IMR-90 (cell line): ENCODE data around the gene TMEM63A. TPM values are rescaled to one million over a fixed set of nuclear protein-coding genes. Genes with fewer than 3 reads are reported as not detected.

Source experiments
- ATAC-seq: fragments of 200-7000 bp; cut with Tn5 transposase; 2 replicates; pipeline ENCODE4 v1.9.1; 2020; ENCODE audit warnings: low read depth, mild to moderate bottlenecking, moderate library complexity
- BruUV-seq: library from RNA; stranded (reverse); fragments of 400-500 nt; replicated peaks from 2 replicates; lab custom pipeline; 2021; lab: Mats Ljungman, UMichigan
- CTCF ChIA-PET: fragments of 300-600 bp; formaldehyde crosslinking; extraction: SDS; loops from one replicate; lab custom pipeline; 2021; ENCODE audit warnings: antibody characterized with exemption; lab: Yijun Ruan, JAX
- POLR2A ChIA-PET: fragments of 300-600 bp; sonication (Branson Sonifier 250); formaldehyde crosslinking; loops from one replicate; lab custom pipeline; 2022; ENCODE audit warnings: antibody characterized with exemption; ENCODE audit not compliant: unreplicated experiment; lab: Charles Lee
- DNase-seq: peaks from one replicate; pipeline ENCODE4 v3.0.0; 2013
- H2AFZ ChIP-seq: replicated peaks from 2 replicates; pipeline ENCODE3; 2013; ENCODE audit warnings: low read length, mild to moderate bottlenecking; ENCODE audit not compliant: poor library complexity
- H2AK5ac ChIP-seq: 2 replicates; pipeline ENCODE4 v1.6.1; 2013; ENCODE audit warnings: low read depth, low read length, inconsistent platforms
- H2AK9ac ChIP-seq: replicated peaks from 2 replicates; pipeline ENCODE3; 2013; ENCODE audit warnings: mild to moderate bottlenecking, low read depth, low read length, moderate library complexity; ENCODE audit not compliant: poor library complexity
- H2BK120ac ChIP-seq: 2 replicates; pipeline ENCODE4 v1.6.1; 2013; ENCODE audit warnings: low read depth, low read length, inconsistent platforms
- H2BK15ac ChIP-seq: 3 replicates; pipeline ENCODE4 v1.6.1; 2013; ENCODE audit warnings: low read depth, low read length, inconsistent platforms
- H2BK20ac ChIP-seq: 2 replicates; pipeline ENCODE4 v1.6.1; 2013; ENCODE audit warnings: low read depth, mild to moderate bottlenecking, inconsistent platforms, low read length, moderate library complexity
- H2BK5ac ChIP-seq: 2 replicates; pipeline ENCODE4 v1.6.1; 2013; ENCODE audit warnings: mild to moderate bottlenecking, low read depth, low read length, inconsistent platforms; ENCODE audit not compliant: poor library complexity, severe bottlenecking
- H3K14ac ChIP-seq: replicated peaks from 2 replicates; pipeline ENCODE4 v1.6.1; 2013; ENCODE audit warnings: low read depth, low read length, inconsistent platforms
- H3K18ac ChIP-seq: 2 replicates; pipeline ENCODE4 v1.6.1; 2013; ENCODE audit warnings: low read depth, low read length, control low read depth
- H3K23ac ChIP-seq: 2 replicates; pipeline ENCODE4 v1.6.1; 2013; ENCODE audit warnings: low read depth, low read length, inconsistent platforms
- H3K27ac ChIP-seq: 2 replicates; pipeline ENCODE4 v1.5.1; 2013; ENCODE audit warnings: mild to moderate bottlenecking, control low read depth, low read length; ENCODE audit not compliant: insufficient read depth
- H3K27me3 ChIP-seq: 2 replicates; pipeline ENCODE4 v1.6.1; 2013; ENCODE audit warnings: low read length; ENCODE audit not compliant: control insufficient read depth, insufficient read depth
- H3K36me3 ChIP-seq: 2 replicates; pipeline ENCODE4 v1.6.1; 2013; ENCODE audit warnings: low read length, mixed read lengths; ENCODE audit not compliant: control insufficient read depth, insufficient read depth
- H3K4ac ChIP-seq: 2 replicates; pipeline ENCODE4 v1.6.1; 2013; ENCODE audit warnings: low read depth, low read length, inconsistent platforms
- H3K4me1 ChIP-seq: 2 replicates; pipeline ENCODE4 v1.6.1; 2013; ENCODE audit warnings: low read length, mixed read lengths; ENCODE audit not compliant: control insufficient read depth, insufficient read depth
- H3K4me2 ChIP-seq: 2 replicates; pipeline ENCODE4 v1.6.1; 2013; ENCODE audit warnings: low read depth, mild to moderate bottlenecking, control low read depth, low read length, moderate library complexity
- H3K4me3 ChIP-seq: 2 replicates; pipeline ENCODE4 v1.5.1; 2013; ENCODE audit warnings: low read depth, mild to moderate bottlenecking, control low read depth, low read length, moderate library complexity; ENCODE audit not compliant: insufficient read depth
- H3K56ac ChIP-seq: 2 replicates; pipeline ENCODE4 v1.6.1; 2013; ENCODE audit warnings: low read length, inconsistent platforms; ENCODE audit not compliant: insufficient read depth; ENCODE audit errors: extremely low read depth
- H3K79me1 ChIP-seq, 2 experiments: 2 replicates each; pipeline ENCODE4 v1.6.1; 2013; ENCODE audit warnings: low read length in 2 of 2, inconsistent platforms in 1 of 2, low read depth in 1 of 2
- H3K9ac ChIP-seq: 2 replicates; pipeline ENCODE4 v1.6.1; 2013; ENCODE audit warnings: low read depth, low read length, control low read depth
- H3K9me1 ChIP-seq: 2 replicates; pipeline ENCODE4 v1.6.1; 2013; ENCODE audit warnings: low read length, inconsistent platforms; ENCODE audit not compliant: insufficient read depth
- H3K9me3 ChIP-seq: 2 replicates; pipeline ENCODE4 v1.6.1; 2013; ENCODE audit warnings: low read length; ENCODE audit not compliant: control insufficient read depth, insufficient read depth
- H4K20me1 ChIP-seq: 2 replicates; pipeline ENCODE4 v1.6.1; 2013; ENCODE audit warnings: low read length, inconsistent platforms; ENCODE audit not compliant: insufficient read depth
- H4K5ac ChIP-seq: 2 replicates; pipeline ENCODE4 v1.6.1; 2013; ENCODE audit warnings: mild to moderate bottlenecking, low read depth, low read length, control low read depth
- H4K8ac ChIP-seq, 2 experiments: 2 replicates each; pipeline ENCODE4 v1.6.1; 2013; ENCODE audit warnings: low read depth in 2 of 2, low read length in 2 of 2, control low read depth in 1 of 2, inconsistent platforms in 1 of 2
- H4K91ac ChIP-seq: 2 replicates; pipeline ENCODE4 v1.6.1; 2013; ENCODE audit warnings: low read depth, low read length, inconsistent platforms; ENCODE audit not compliant: insufficient read depth
- BHLHE40 ChIP-seq: fragments of 150-350 bp; IDR thresholded peaks from 2 replicates; pipeline ENCODE4 v1.6.1; 2016; ENCODE audit warnings: mild to moderate bottlenecking, low read depth, low read length
- CEBPB ChIP-seq: IDR thresholded peaks from 2 replicates; pipeline ENCODE4 v1.6.1; 2012; ENCODE audit warnings: low read depth, low read length, improper control_type of control experiment
- CHD1 ChIP-seq: IDR thresholded peaks from 2 replicates; pipeline ENCODE4 v1.6.1; 2012; ENCODE audit warnings: low read depth, low read length, improper control_type of control experiment
- CTCF ChIP-seq: conservative IDR thresholded peaks from 2 replicates; pipeline ENCODE4 v1.5.1; 2012; ENCODE audit warnings: mild to moderate bottlenecking, low read depth, low read length, improper control_type of control experiment
- ELK1 ChIP-seq: fragments of 150-350 bp; IDR thresholded peaks from 2 replicates; pipeline ENCODE4 v1.6.1; 2016; ENCODE audit warnings: low read depth, mild to moderate bottlenecking, low read length, moderate library complexity, borderline replicate concordance
- FOS ChIP-seq: fragments of 150-350 bp; IDR thresholded peaks from 2 replicates; pipeline ENCODE4 v1.6.1; 2016; ENCODE audit warnings: low read depth, low read length
- MAFK ChIP-seq: IDR thresholded peaks from 2 replicates; pipeline ENCODE4 v1.6.1; 2012; ENCODE audit warnings: low read depth, low read length, improper control_type of control experiment
- MAZ ChIP-seq: IDR thresholded peaks from 2 replicates; pipeline ENCODE4 v1.6.1; 2012; ENCODE audit warnings: low read depth, mild to moderate bottlenecking, low read length, improper control_type of control experiment, moderate library complexity, borderline replicate concordance
- MXI1 ChIP-seq: IDR thresholded peaks from 2 replicates; pipeline ENCODE4 v1.6.1; 2012; ENCODE audit warnings: low read depth, mild to moderate bottlenecking, low read length, moderate library complexity, borderline replicate concordance
- NFE2L2 ChIP-seq: fragments of 150-350 bp; IDR thresholded peaks from 2 replicates; pipeline ENCODE4 v1.6.1; 2016; ENCODE audit warnings: low read depth, mild to moderate bottlenecking, low read length
- POLR2A ChIP-seq: IDR thresholded peaks from 2 replicates; pipeline ENCODE4 v1.6.1; 2012; ENCODE audit warnings: mild to moderate bottlenecking, low read depth, low read length
- RAD21 ChIP-seq: IDR thresholded peaks from 2 replicates; pipeline ENCODE4 v1.6.1; 2012; ENCODE audit warnings: low read length, improper control_type of control experiment
- RCOR1 ChIP-seq: IDR thresholded peaks from 2 replicates; pipeline ENCODE4 v1.6.1; 2012; ENCODE audit warnings: mild to moderate bottlenecking, low read length, improper control_type of control experiment; ENCODE audit not compliant: insufficient replicate concordance
- SMC3 ChIP-seq: fragments of 150-350 bp; IDR thresholded peaks from 2 replicates; pipeline ENCODE4 v1.6.1; 2016; ENCODE audit warnings: low read depth, mild to moderate bottlenecking, antibody characterized with exemption, low read length, moderate library complexity
- USF2 ChIP-seq: fragments of 150-350 bp; IDR thresholded peaks from 2 replicates; pipeline ENCODE4 v1.6.1; 2017; ENCODE audit warnings: mild to moderate bottlenecking, antibody characterized with exemption, low read length, low read depth
- WGBS, 2 experiments: methylation state at CpG; one replicate each; pipeline versions ENCODE4 v1.1.5 to v1.1.7; 2013; ENCODE audit warnings: missing lambda C conversion rate in 2 of 2; ENCODE audit not compliant: insufficient read length in 1 of 2; ENCODE audit errors: extremely low coverage in 2 of 2; 5-methylcytosine and 5-hydroxymethylcytosine counted together
- dilution Hi-C: fragments of 300-500 bp; cut with HindIII; formaldehyde crosslinking; loops from one replicate; pipeline ENCODE4 v1.14.3; 2018; ENCODE audit warnings: low sequenced_read_pairs; ENCODE audit not compliant: unreplicated experiment
- in situ Hi-C: fragments of 300-500 bp; cut with MboI; formaldehyde crosslinking; loops from 3 replicates; pipeline ENCODE4 v1.14.3; 2019; ENCODE audit warnings: low sequenced_read_pairs, inconsistent platforms, mixed read lengths
- intact Hi-C: fragments of 100-400 bp; cut with micrococcal nuclease; formaldehyde crosslinking; loops from 2 replicates; pipeline ENCODE4 v1.10.0; 2022
- polyA plus RNA-seq, 3 experiments: library from polyadenylated mRNA; depleted of rRNA; stranded (reverse); fragments of >200 nt; gene quantifications; 2 replicates each; pipeline ENCODE4 v1.2.3, GENCODE V29; 2012; ENCODE audit warnings: low replicate concordance in 1 of 3
- total RNA-seq: library from RNA; depleted of rRNA; stranded (reverse); fragments of >200 nt; gene quantifications from 2 replicates; pipeline ENCODE4 v1.2.3, GENCODE V29; 2012

The TMEM63A gene
- total and polyA plus RNA-seq, 2 of the 4 experiments (the other 2 are of a cell fraction), result 4.7 to 23.3 TPM

- H2AK5ac ChIP-seq, result no peak overlapping the region
- TF ChIP-seq RAD21 (no peak), MAFK (no peak), USF2 (no peak), CHD1 (no peak), POLR2A (no peak), ELK1 (no peak), CEBPB (no peak), SMC3 (no peak), NFE2L2 (no peak), BHLHE40 (no peak), CTCF (no peak), FOS (no peak), RCOR1 (no peak), MXI1 (no peak), MAZ (no peak)
- H3K23ac ChIP-seq, result no peak overlapping the region
- no peak overlapping the region for H4K8ac ChIP-seq
- in situ Hi-C loops (no loop called here), dilution Hi-C loops (no loop called here), intact Hi-C loops (no loop called here)
- no peak overlapping the region for H3K14ac ChIP-seq
- ChIA-PET CTCF (no interaction called here), POLR2A (no interaction called here)
- H4K5ac ChIP-seq, result no peak overlapping the region
- no peaks in the 10 kb centered on the region for H3K9me1 ChIP-seq
- no peak overlapping the region for H3K9ac ChIP-seq
- BruUV-seq, result no TSS peak
- no peak overlapping the region for H2BK20ac ChIP-seq
- H2BK15ac ChIP-seq, result no peak overlapping the region
- H3K27me3 ChIP-seq, result no peaks in the 10 kb centered on the region
- no peaks in the 10 kb centered on the region; the same call in 1 of the 2 replicates for H3K36me3 ChIP-seq
- ATAC-seq, result no peak
- H3K9me3 ChIP-seq, result no peaks in the 10 kb centered on the region
- H3K27ac ChIP-seq, result no peak overlapping the region
- no peak overlapping the region for H3K4ac ChIP-seq
- 0 out of 4 replicates have a peak, but pooled peaks cover 3 to 5% of the 10 kb centered on the region in 2 experiments for H3K79me1 ChIP-seq
- no peak overlapping the region for H3K4me3 ChIP-seq
- no peak overlapping the region for H2AK9ac ChIP-seq
- WGBS, 2 experiments, result no CpG with 5 or more reads among the region's 12 CpGs
- no peak overlapping the region for H3K56ac ChIP-seq
- DNase-seq, result no peak
- no peak overlapping the region for H3K4me2 ChIP-seq
- no peak overlapping the region for H4K91ac ChIP-seq
- peaks cover 2% of the 10 kb centered on the region; the same call in 1 of the 2 replicates for H3K4me1 ChIP-seq
- no peak overlapping the region for H2AFZ ChIP-seq
- H4K20me1 ChIP-seq, result no peaks in the 10 kb centered on the region; the same call in 1 of the 2 replicates
- H3K18ac ChIP-seq, result no peak overlapping the region
- no peak overlapping the region for H2BK5ac ChIP-seq
- H2BK120ac ChIP-seq, result no peak overlapping the region
These were observed 58.3 kb downstream of the TMEM63A start for GRCh38 chr1:225823811-225824261.
